ENCODE data around the gene ZNF124.

GRCh38 chr1:247165674-247166073 lies 6.1 kb downstream of the ZNF124 start:
- TF ChIP-seq EZH2 (IDR thresholded peaks at IDR 0.05; ENCODE audit: borderline replicate concordance, low read length) (no peak), CTCF (conservative IDR thresholded peaks at IDR 0.05 in 1 of 2, IDR thresholded peaks at IDR 0.05 in 1 of 2; ENCODE audit: extremely low read depth in 1 of 2, insufficient read depth in 1 of 2, low read depth in 1 of 2, low read length in 2 of 2) (no peak)
